ENCODE data around the gene FNIP2.
"Not testable (repeated sequence)": the region's sequence is repeated elsewhere in the genome, so short reads cannot be mapped to it uniquely, and the experiment has no call there.

DNA sequence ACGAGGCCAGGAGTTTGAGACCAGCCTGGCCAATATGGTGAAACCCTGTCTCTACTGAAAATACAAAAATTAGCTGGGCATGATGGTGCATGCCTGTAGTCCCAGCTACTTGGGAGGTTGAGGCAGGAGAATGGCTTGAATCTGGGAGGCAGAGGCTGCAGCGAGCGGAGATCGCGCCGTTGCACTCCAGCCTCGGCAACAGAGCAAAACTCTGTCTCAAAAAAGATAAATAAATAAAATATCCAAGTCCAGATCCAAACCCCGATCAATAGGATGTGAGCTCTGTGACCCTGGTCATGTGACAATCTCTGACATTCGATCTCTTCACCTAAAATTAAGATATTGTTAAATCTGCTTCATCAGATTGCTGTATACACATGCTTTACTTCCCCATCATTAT lies 187.5 kb downstream of the FNIP2 start:
- TF ChIP-seq, protein P1, sequence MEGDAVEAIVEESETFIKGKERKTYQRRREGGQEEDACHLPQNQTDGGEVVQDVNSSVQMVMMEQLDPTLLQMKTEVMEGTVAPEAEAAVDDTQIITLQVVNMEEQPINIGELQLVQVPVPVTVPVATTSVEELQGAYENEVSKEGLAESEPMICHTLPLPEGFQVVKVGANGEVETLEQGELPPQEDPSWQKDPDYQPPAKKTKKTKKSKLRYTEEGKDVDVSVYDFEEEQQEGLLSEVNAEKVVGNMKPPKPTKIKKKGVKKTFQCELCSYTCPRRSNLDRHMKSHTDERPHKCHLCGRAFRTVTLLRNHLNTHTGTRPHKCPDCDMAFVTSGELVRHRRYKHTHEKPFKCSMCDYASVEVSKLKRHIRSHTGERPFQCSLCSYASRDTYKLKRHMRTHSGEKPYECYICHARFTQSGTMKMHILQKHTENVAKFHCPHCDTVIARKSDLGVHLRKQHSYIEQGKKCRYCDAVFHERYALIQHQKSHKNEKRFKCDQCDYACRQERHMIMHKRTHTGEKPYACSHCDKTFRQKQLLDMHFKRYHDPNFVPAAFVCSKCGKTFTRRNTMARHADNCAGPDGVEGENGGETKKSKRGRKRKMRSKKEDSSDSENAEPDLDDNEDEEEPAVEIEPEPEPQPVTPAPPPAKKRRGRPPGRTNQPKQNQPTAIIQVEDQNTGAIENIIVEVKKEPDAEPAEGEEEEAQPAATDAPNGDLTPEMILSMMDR (IDR thresholded peaks at IDR 0.05), result not testable (repeated sequence)
- TF ChIP-seq POLR2A, POLR2AphosphoS5 (IDR thresholded peaks at IDR 0.05): not testable (repeated sequence)

All from prostate gland (tissue), 2 donors.